ENCODE data around the gene ZNF621. TPM values are rescaled to one million over a fixed set of nuclear protein-coding genes. Genes with fewer than 3 reads are reported as not detected.

The ZNF621 gene
- total RNA-seq, 1 donor from 2014 or later: 25.8 TPM

- POLR2A ChIA-PET: no interaction called here
- no peak overlapping the region for H3K27ac Mint-ChIP-seq
- peaks cover 13% of the 10 kb centered on the region for H3K27me3 Mint-ChIP-seq
- intact Hi-C loops (cut with micrococcal nuclease): loop anchor here (5.0 to 10.0 kb wide), 8 partner anchors 192 to 1860 kb away; no protein-coding TSS in a partner anchor
- peaks cover 5% of the 10 kb centered on the region for H3K4me1 Mint-ChIP-seq
- DNase-seq (no peak), ATAC-seq (ENCODE audit: low read depth) (no peak)
- CTCF ChIA-PET: interaction anchor here (0.7 to 6.8 kb wide), 7 partner anchors 16 to 1300 kb away, joined by 3 to 75 read pairs (median 3); no protein-coding TSS in a partner anchor
- no peaks in the 10 kb centered on the region for H3K9me3 Mint-ChIP-seq
- TF ChIP-seq CTCF (IDR thresholded peaks at IDR 0.05): no peak
- H3K4me3 Mint-ChIP-seq: no peak overlapping the region
- no peaks in the 10 kb centered on the region for H3K36me3 Mint-ChIP-seq (ENCODE audit: low read depth)
Observed at GRCh38 chr3:40582401-40583027, 57.8 kb downstream of the ZNF621 start.

GRCh38 chr3:40583691-40584090 lies 58.9 kb downstream of the ZNF621 start:
- DNase-seq (no peak), ATAC-seq (ENCODE audit: low read depth) (no peak)
- ChIA-PET CTCF (interaction anchor here (0.7 to 6.8 kb wide), 8 partner anchors 9 to 1478 kb away, joined by 3 to 75 read pairs (median 4); no protein-coding TSS in a partner anchor), POLR2A (interaction anchor here (2.0 kb wide), 1 partner anchor 388 kb away, joined by 10 read pairs; no protein-coding TSS in a partner anchor)
- H3K27me3 Mint-ChIP-seq: peaks cover 11% of the 10 kb centered on the region
- H3K9me3 Mint-ChIP-seq: no peaks in the 10 kb centered on the region
- no peak for TF ChIP-seq CTCF (IDR thresholded peaks at IDR 0.05)
- H3K36me3 Mint-ChIP-seq (ENCODE audit: low read depth): no peaks in the 10 kb centered on the region
- H3K4me1 Mint-ChIP-seq: peaks cover 5% of the 10 kb centered on the region
- intact Hi-C loops (cut with micrococcal nuclease): loop anchor here (1.0 to 10.0 kb wide), 14 partner anchors 40 to 1859 kb away; no protein-coding TSS in a partner anchor
- no peak overlapping the region for H3K27ac Mint-ChIP-seq
- H3K4me3 Mint-ChIP-seq: no peak overlapping the region

GRCh38 chr3:40584625-40585189 lies 59.9 kb downstream of the ZNF621 start:
- Mint-ChIP-seq H3K36me3 (ENCODE audit: low read depth) (no peaks in the 10 kb centered on the region), H3K9me3 (no peaks in the 10 kb centered on the region), H3K4me1 (peaks cover 5% of the 10 kb centered on the region), H3K4me3 (no peak overlapping the region), H3K27me3 (peaks cover 15% of the 10 kb centered on the region), H3K27ac (no peak overlapping the region)
- CTCF ChIA-PET: interaction anchor here (0.7 to 6.8 kb wide), 17 partner anchors 13 to 1515 kb away, joined by 3 to 75 read pairs (median 3); no protein-coding TSS in a partner anchor
- peak; percentile 91 for TF ChIP-seq CTCF (IDR thresholded peaks at IDR 0.05)
- POLR2A ChIA-PET: interaction anchor here (2.0 kb wide), 1 partner anchor 387 kb away, joined by 10 read pairs; no protein-coding TSS in a partner anchor
- peak; percentile 78 for DNase-seq
- intact Hi-C loops (cut with micrococcal nuclease): loop anchor here (1.0 to 10.0 kb wide), 14 partner anchors 39 to 1858 kb away; no protein-coding TSS in a partner anchor
- ATAC-seq (ENCODE audit: low read depth): peak; percentile 86

GRCh38 chr3:40585381-40586016 lies 60.7 kb downstream of the ZNF621 start:
- intact Hi-C loops (cut with micrococcal nuclease): loop anchor here (2.0 to 10.0 kb wide), 6 partner anchors 87 to 749 kb away; no protein-coding TSS in a partner anchor
- Mint-ChIP-seq H3K9me3 (no peaks in the 10 kb centered on the region), H3K4me1 (peaks cover 5% of the 10 kb centered on the region), H3K27me3 (peaks cover 9% of the 10 kb centered on the region), H3K27ac (no peak overlapping the region), H3K36me3 (ENCODE audit: low read depth) (no peaks in the 10 kb centered on the region), H3K4me3 (no peak overlapping the region)
- ATAC-seq (ENCODE audit: low read depth) (peak; percentile 32), DNase-seq (no peak)
- no peak for TF ChIP-seq CTCF (IDR thresholded peaks at IDR 0.05)
- CTCF ChIA-PET: interaction anchor here (0.7 to 6.8 kb wide), 16 partner anchors 8 to 1514 kb away, joined by 3 to 75 read pairs (median 4); no protein-coding TSS in a partner anchor
- POLR2A ChIA-PET: interaction anchor here (2.0 kb wide), 1 partner anchor 386 kb away, joined by 10 read pairs; no protein-coding TSS in a partner anchor

Data from activated B cell treated with CpG ODN at 0.5 μM for 24 hours (primary cell).